ENCODE data around the gene CCN2.
"Not testable (repeated sequence)": the region's sequence is repeated elsewhere in the genome, so short reads cannot be mapped to it uniquely, and the experiment has no call there.

CCN2 gene

DNA sequence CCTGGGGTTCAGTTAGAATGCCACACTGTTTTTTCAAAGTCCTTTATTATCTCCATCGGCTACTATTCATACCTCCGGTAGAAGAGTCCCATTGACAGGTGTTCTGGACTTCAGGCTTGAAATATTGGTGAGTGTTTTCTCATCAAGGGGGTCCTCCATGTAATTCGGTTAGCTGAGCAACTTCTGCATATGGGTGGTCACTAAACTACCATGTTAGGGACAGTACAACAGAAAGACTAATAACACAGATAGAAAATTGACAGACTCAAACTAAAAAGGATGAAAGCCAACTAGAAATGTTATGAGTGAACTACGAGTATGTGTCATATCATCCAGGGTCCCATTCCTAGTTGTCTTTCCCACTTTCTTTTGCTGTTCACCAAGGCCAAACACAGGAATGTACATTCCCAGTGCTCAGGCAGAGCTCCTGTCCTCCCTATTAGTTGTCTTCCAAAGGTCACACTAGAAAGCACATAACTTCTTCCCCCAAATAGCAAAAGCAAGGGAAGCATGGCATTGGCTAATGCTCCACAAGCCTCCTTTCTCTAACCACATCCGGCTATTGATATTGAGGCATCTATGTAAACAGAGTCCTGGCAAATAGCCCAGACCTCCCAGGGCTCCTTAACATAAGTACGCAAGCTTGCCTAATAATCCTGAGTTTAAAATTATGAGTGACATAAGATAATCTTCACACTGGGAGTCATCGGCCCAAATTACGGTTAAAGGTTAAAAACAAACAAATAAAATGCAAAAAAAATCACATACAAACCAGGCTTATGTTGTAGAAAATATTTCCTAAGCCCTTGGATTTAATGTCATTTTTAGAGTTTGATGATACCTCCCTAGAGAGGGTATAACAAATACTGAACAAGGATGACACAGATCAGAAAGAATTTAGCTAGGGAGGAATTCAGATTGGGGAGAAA, 13.2 kb downstream of the CCN2 start:
- no peak for DNase-seq

- no peak for DNase-seq
These were observed 13.9 kb downstream of the CCN2 start for GRCh38 chr6:131937226-131937625.

- DNase-seq: no peak
These were observed 15.0 kb downstream of the CCN2 start for GRCh38 chr6:131936156-131936555.

- no peak for DNase-seq
These were observed 20.0 kb downstream of the CCN2 start for GRCh38 chr6:131931063-131931750.

- DNase-seq: no peak
These were observed 21.2 kb downstream of the CCN2 start for GRCh38 chr6:131929976-131930375.

DNA sequence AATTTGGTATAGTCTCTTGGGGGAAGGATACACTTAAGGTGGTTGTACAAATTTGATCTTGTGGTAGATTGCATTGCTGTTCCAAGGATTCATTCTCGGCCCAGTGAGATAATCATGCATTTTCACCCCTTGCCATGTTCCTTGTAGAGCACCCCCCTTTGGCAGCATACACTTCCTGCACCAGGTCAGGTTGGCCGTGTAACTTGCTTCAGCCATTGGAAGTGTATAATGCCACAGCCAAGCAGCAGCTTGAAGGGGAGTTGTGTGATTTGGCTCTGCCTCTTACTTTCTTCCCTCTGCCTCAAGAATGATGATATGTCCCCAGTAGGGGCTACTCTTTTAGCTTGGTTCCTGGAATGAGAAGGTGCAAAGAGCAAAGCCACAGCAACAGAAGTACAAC, 21.9 kb downstream of the CCN2 start:
- no peak for DNase-seq

GRCh38 chr6:131924881-131925474, 26.2 kb downstream of the CCN2 start:
- DNase-seq: no peak

DNA sequence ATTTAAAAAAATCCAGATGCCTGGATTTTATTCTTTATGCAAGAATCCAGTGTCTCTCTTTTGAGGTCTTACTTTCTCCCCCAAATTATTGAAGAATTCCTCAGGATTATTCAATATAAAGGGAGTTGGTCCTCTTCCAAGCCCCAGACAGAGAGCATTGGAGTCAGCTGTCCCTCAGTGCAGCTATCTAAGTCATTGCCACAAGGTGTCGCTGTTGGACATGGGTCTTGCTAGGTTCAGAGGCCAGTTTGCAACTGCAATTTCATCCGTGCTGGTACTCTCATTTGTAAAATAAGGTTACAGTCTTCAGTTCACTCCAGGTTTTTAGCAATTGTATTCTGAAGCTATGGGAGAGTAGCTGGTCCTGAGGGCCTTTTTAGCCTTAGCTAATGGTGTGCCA, 27.8 kb downstream of the CCN2 start:
- DNase-seq: peak; percentile 68

DNA sequence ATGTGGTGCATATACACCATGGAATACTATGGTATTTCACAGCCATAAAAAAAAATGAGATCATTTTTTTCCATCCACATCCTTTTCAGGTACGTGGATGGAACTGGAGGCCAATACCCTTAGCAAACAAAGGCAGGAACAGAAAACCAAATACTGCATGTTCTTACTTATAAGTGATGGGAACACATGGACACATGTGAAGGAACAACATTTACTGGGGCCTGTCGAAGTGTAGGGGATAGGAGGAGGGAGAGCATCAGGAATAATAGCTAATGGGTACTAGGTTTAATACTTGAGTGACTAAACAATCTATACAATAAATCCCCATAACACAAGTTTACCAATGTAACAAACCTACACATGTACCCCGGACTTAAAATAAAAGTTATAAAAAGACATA, 30.5 kb downstream of the CCN2 start:
- DNase-seq: no peak

GRCh38 chr6:131918650-131919355, 32.4 kb downstream of the CCN2 start:
- DNase-seq: no peak

DNA sequence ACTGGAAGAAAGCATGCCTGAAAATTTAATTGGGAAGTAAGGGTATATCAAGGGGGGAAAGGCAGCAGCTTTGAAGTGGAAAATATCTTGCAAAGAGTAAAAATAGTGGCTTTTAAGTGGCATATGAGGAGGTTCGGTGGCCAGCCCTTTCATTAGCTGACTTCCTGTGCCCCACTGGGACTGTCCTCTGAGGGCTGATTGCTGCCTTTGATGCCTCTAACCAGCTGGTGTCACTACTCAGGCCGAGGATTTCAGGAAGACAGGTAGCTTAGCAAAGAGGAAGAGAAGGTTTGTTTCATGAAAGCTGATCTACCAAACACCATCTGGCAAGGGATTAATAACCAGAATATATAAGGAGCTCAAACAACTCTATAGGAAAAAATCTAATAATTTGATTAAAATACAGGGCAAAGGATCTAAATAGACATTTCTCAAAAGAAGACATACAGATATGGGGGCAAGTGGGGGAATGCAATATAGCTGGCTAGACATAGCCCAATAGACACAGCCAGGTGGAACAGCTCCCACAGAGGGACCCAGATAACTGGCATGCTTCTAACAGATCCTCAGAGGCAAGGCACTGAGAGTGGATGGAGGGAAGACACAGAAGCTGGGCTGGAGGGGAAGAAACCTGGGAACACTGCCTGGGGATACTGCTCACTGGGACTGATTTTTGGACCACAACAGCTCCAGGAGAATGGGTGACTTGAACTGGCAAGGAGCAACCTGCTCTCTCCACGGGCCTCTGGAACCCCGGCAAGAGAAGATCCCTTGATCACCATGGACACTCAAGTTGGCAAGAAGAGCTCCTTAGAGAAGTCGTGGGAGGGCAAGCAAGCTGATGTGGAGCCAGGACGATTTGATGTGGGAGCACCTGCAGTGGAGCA, 33.2 kb downstream of the CCN2 start:
- DNase-seq: no peak

- no peak for DNase-seq
These were observed 33.9 kb downstream of the CCN2 start for GRCh38 chr6:131917318-131917717.

- no peak for DNase-seq
These were observed 34.3 kb downstream of the CCN2 start for GRCh38 chr6:131916847-131917246.

- DNase-seq: not testable (repeated sequence)
These were observed 34.9 kb downstream of the CCN2 start for GRCh38 chr6:131916091-131916796.

DNA sequence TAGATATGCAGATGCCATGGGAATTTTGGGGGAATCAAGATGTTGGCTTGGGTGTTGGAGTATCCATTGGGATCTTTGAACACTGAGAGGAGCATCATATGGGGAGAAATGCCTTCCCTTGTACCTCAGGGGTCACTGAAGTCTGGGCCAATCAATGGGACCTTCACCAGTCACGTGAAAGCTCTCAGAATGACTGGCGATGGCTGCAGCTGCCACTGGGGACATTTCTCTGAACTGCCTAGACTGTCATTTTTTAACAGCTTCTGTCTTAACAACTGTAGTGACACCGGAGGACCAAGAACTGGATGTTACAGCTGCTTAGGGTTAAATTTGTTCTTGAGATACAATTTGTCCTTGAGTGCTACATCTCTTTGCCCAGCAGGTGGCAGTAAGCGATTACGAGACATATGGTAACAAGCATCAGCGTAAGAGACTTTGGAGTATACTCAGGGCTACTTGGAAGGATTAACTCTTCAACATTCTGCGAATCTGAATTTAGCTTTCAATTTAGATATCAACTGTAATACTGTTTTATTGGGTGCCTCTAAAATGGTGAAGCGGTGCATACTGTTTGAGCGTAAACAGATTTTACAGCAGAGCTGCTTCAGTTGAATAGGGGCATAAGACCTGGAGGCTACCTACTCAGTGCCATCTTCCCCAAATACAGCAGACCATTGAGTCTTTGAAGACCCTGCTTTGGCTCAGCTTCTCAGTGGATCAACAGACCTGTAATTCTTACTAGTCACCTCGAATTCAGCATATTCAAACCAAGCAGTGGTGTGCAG, 36.0 kb downstream of the CCN2 start:
- DNase-seq: peak; percentile 65

GRCh38 chr6:131914234-131914633, 36.9 kb downstream of the CCN2 start:
- DNase-seq: no peak

- DNase-seq: no peak
These were observed 39.2 kb downstream of the CCN2 start for GRCh38 chr6:131911951-131912350.

DNA sequence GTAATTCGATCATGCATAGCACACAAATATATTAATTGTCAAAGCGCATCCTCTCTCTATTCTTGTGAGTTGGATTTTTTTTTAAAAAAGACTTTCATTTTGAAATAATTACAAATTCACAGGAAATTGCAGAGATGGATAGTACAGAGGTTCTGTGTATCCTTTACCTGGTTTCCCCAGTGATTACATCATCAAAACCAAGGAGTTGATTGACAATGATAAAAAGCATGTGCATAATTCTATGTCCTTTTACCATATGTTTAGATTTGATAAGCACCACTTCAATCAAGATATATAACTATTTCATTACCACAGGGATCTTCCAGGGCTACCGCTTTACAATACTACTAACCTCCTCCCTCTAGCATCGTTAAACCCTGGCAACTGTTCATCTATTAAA, 40.2 kb downstream of the CCN2 start:
- no peak for DNase-seq

DNA sequence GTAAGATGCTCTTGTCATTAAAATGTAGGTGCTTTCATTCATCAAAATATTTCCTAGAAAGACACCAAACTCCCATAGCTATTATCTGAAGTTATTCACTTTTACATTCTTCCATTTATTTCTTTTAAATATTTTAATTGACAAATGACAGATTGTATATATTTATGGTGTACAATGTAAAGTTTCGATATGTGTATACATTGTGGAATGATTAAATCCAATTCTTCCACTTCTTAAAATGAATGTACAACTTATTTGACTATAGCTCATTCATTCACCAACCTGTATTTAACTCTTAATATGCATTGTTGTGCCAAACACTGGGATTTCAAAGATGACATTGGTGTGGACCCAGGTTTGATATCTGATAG, 41.0 kb downstream of the CCN2 start:
- no peak for DNase-seq

GRCh38 chr6:131909408-131910218, 41.6 kb downstream of the CCN2 start:
- DNase-seq: peak; percentile 91

All from stimulated activated CD8-positive, alpha-beta memory T cell treated with anti-CD3 and anti-CD28 coated beads, Interleukin-4, amount 100 ng/mL, for 48 hours (primary cell).